Inferior parietal cortex (tissue), 1 donor: Measurements from ENCODE around the gene LRRC45.

ENCODE experiments used
- DNase-seq: peaks from one replicate; pipeline ENCODE4 v3.0.0-alpha.2; 2016; ENCODE audit errors: extremely low spot score

Gene LRRC45

GRCh38 chr17:82019690-82020571 lies 3.2 kb upstream of the LRRC45 start:
- DNase-seq, result no peak

GRCh38 chr17:82020572-82021106 lies 2.5 kb upstream of the LRRC45 start:
- no peak for DNase-seq

GRCh38 chr17:82021107-82021899 lies 1.8 kb upstream of the LRRC45 start:
- peak; percentile 54 for DNase-seq

GRCh38 chr17:82021900-82022309 lies 1.2 kb upstream of the LRRC45 start:
- no peak for DNase-seq

GRCh38 chr17:82022310-82022980 lies 660 bp upstream of the LRRC45 start, which contains the start of gene CENPX:
TSS of gene CENPX (minus strand) at chr17:82022878. CDS start at chr17:82022861, 17 bp downstream.
- DNase-seq, result no peak

GRCh38 chr17:82023447-82024241 lies 539 bp downstream of the LRRC45 start:
- no peak for DNase-seq

- DNase-seq, result no peak
Observed at GRCh38 chr17:82024859-82025258, 1.8 kb downstream of the LRRC45 start.

GRCh38 chr17:82025401-82026107 lies 2.4 kb downstream of the LRRC45 start:
- no peak for DNase-seq

GRCh38 chr17:82028246-82028645 lies 5.1 kb downstream of the LRRC45 start:
- no peak for DNase-seq

GRCh38 chr17:82028966-82029365 lies 5.9 kb downstream of the LRRC45 start:
- DNase-seq, result no peak

GRCh38 chr17:82029391-82029790 lies 6.3 kb downstream of the LRRC45 start:
- DNase-seq, result no peak

GRCh38 chr17:82029990-82030469 lies 6.9 kb downstream of the LRRC45 start:
- DNase-seq, result no peak

GRCh38 chr17:82030470-82031302 lies 7.6 kb downstream of the LRRC45 start:
- peak; percentile 78 for DNase-seq

GRCh38 chr17:82031303-82031884 lies 8.3 kb downstream of the LRRC45 start, which contains the start of gene RAC3:
TSS of gene RAC3 (plus strand) at chr17:82031678. CDS start at chr17:82031762, 84 bp downstream.
- no peak for DNase-seq

- DNase-seq, result no peak
Observed at GRCh38 chr17:82031885-82032627, 9.0 kb downstream of the LRRC45 start.

- DNase-seq, result no peak
Observed at GRCh38 chr17:82033359-82034085, 10.4 kb downstream of the LRRC45 start.

GRCh38 chr17:82034371-82035011 lies 11.4 kb downstream of the LRRC45 start:
- DNase-seq, result no peak
